Smooth muscle cell (in vitro differentiated cells): ENCODE data around the gene RASD2. TPM values are rescaled to one million over a fixed set of nuclear protein-coding genes. Genes with fewer than 3 reads are reported as not detected.
A peak's percentile ranks its signal among the peaks of the same experiment; 100 is the strongest.

Source experiments
- DNase-seq: peaks from one replicate; lab custom pipeline; 2025; ENCODE audit not compliant: unreplicated experiment; lab: John Stamatoyannopoulos, UW
- H2AFZ ChIP-seq: fragments of 200-600 bp; sonication (generic); 2 replicates; pipeline ENCODE4 v1.6.0; 2016; ENCODE audit warnings: antibody characterized with exemption, low read depth, mild to moderate bottlenecking
- H3F3A ChIP-seq: fragments of 200-600 bp; sonication (generic); 2 replicates; pipeline ENCODE4 v1.6.0; 2017; ENCODE audit warnings: antibody characterized with exemption, low read depth
- H3K27ac ChIP-seq: fragments of 200-600 bp; sonication (generic); 2 replicates; pipeline ENCODE4 v1.5.1; 2016; ENCODE audit warnings: low read depth, mild to moderate bottlenecking
- H3K27me3 ChIP-seq: fragments of 200-600 bp; sonication (generic); 2 replicates; pipeline ENCODE4 v1.6.1; 2016; ENCODE audit warnings: low read depth, mild to moderate bottlenecking
- H3K36me3 ChIP-seq: fragments of 200-600 bp; sonication (generic); 2 replicates; pipeline ENCODE4 v1.5.1; 2016; ENCODE audit warnings: low read depth
- H3K4me1 ChIP-seq: fragments of 200-600 bp; sonication (generic); 2 replicates; pipeline ENCODE4 v1.5.1; 2016; ENCODE audit warnings: low read depth
- H3K4me2 ChIP-seq: fragments of 200-600 bp; sonication (generic); 2 replicates; pipeline ENCODE4 v1.6.0; 2016; ENCODE audit warnings: mild to moderate bottlenecking
- H3K4me3 ChIP-seq: fragments of 200-600 bp; sonication (generic); 2 replicates; pipeline ENCODE4 v1.5.1; 2016; ENCODE audit warnings: mild to moderate bottlenecking
- H3K79me2 ChIP-seq: fragments of 200-600 bp; sonication (generic); 2 replicates; pipeline ENCODE4 v1.6.0; 2016; ENCODE audit warnings: low read depth, mild to moderate bottlenecking
- H3K9ac ChIP-seq: fragments of 200-600 bp; sonication (generic); 2 replicates; pipeline ENCODE4 v1.6.0; 2016; ENCODE audit warnings: low read depth
- H3K9me3 ChIP-seq: fragments of 200-600 bp; sonication (generic); replicated peaks from 2 replicates; pipeline ENCODE4 v1.5.1; 2016; ENCODE audit warnings: low read depth
- H4K20me1 ChIP-seq: fragments of 200-600 bp; sonication (generic); 2 replicates; pipeline ENCODE4 v1.6.0; 2016; ENCODE audit warnings: low read depth
- WGBS: methylation state at CpG from one replicate; pipeline ENCODE4 v1.1.7; 2016; ENCODE audit warnings: low lambda C conversion rate; 5-methylcytosine and 5-hydroxymethylcytosine counted together
- polyA plus RNA-seq: library from polyadenylated mRNA; unstranded; fragments of >200 nt; fragmentation: Nextera tagmentation; extraction: Ambion mirVana; gene quantifications from 2 replicates; pipeline ENCODE4 v1.2.1, GENCODE V29; 2016
- total RNA-seq: library from RNA; depleted of rRNA; stranded (reverse); fragments of >200 nt; gene quantifications from 2 replicates; pipeline ENCODE4 v1.2.3, GENCODE V29; 2014
- TF ChIP-seq, protein P1 (sequence below): fragments of 200-600 bp; sonication (generic); IDR thresholded peaks from 2 replicates; pipeline ENCODE4 v1.5.1; 2017; ENCODE audit warnings: borderline replicate concordance, mild to moderate bottlenecking, antibody characterized with exemption; ENCODE audit not compliant: insufficient read depth, poor library complexity, severe bottlenecking

The RASD2 gene
- total and polyA plus RNA-seq, 2 experiments from 2014 or later = 0.27 TPM; not detected in 1

DNA sequence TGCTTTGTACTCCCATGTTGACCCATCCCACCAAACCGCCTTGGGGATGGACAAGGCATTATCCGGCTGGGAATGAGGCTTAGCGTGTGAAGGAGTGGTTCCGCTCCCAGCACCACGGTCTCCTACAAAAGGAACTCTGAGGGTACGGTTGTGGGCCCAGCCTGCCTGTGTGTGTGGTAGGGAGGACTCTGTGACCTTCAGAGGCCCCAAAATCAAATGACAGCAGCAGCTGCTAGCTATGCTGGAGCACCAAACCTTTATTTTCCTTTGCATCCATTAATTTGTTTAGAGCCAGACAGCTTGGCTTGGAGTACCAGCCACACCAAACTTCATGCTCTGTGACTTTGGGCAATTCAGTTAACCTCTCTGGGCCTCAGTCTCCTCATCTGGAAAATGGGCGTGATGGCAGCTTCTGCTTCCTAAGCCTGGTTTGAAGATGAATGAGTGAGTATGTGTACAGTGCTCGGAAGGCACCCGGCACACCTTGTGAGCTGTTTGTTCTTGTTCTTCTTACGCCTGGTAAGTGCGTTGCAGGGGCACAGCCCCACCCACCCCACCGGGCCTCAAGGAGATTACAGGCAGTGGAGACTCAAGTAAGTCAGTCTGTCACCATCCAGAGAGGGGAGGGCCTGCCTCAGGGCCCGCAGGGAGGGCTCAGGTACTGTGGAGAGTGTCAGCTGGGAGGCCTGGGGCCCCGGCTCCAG lies 51.2 kb downstream of the RASD2 start:
- no peaks in the 10 kb centered on the region for H3K9me3 ChIP-seq
- no peak overlapping the region for H2AFZ ChIP-seq
- no peak overlapping the region for H3K4me3 ChIP-seq
- DNase-seq = no peak
- no peak overlapping the region for H3K9ac ChIP-seq
- H3K27ac ChIP-seq = no peak overlapping the region
- H3K36me3 ChIP-seq = no peaks in the 10 kb centered on the region
- TF ChIP-seq, protein P1, sequence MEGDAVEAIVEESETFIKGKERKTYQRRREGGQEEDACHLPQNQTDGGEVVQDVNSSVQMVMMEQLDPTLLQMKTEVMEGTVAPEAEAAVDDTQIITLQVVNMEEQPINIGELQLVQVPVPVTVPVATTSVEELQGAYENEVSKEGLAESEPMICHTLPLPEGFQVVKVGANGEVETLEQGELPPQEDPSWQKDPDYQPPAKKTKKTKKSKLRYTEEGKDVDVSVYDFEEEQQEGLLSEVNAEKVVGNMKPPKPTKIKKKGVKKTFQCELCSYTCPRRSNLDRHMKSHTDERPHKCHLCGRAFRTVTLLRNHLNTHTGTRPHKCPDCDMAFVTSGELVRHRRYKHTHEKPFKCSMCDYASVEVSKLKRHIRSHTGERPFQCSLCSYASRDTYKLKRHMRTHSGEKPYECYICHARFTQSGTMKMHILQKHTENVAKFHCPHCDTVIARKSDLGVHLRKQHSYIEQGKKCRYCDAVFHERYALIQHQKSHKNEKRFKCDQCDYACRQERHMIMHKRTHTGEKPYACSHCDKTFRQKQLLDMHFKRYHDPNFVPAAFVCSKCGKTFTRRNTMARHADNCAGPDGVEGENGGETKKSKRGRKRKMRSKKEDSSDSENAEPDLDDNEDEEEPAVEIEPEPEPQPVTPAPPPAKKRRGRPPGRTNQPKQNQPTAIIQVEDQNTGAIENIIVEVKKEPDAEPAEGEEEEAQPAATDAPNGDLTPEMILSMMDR = no peak
- no peaks in the 10 kb centered on the region for H4K20me1 ChIP-seq
- H3K79me2 ChIP-seq = no peaks in the 10 kb centered on the region
- H3F3A ChIP-seq = peaks cover 13% of the 10 kb centered on the region
- H3K4me1 ChIP-seq = no peaks in the 10 kb centered on the region
- H3K4me2 ChIP-seq = no peak overlapping the region
- WGBS = 93% methylated on average over 14 of the region's 14 CpGs
- H3K27me3 ChIP-seq = no peaks in the 10 kb centered on the region

GRCh38 chr22:35592418-35592967 lies 51.9 kb downstream of the RASD2 start:
- Histone ChIP-seq H3K27me3 (no peaks in the 10 kb centered on the region), H3K27ac (no peak overlapping the region), H3K9ac (no peak overlapping the region), H3K4me2 (no peak overlapping the region), H3K4me3 (no peak overlapping the region), H3K9me3 (no peaks in the 10 kb centered on the region), H3K79me2 (no peaks in the 10 kb centered on the region), H3K4me1 (no peaks in the 10 kb centered on the region), H2AFZ (peak overlapping the region; percentile 36), H3K36me3 (no peaks in the 10 kb centered on the region), H3F3A (peaks cover 13% of the 10 kb centered on the region), H4K20me1 (no peaks in the 10 kb centered on the region)
- TF ChIP-seq, protein P1 = no peak
- no peak for DNase-seq
- WGBS = 76% methylated on average over 4 of the region's 4 CpGs

GRCh38 chr22:35593071-35593890 lies 52.6 kb downstream of the RASD2 start:
- no peak overlapping the region for H3K4me3 ChIP-seq
- H3F3A ChIP-seq = peaks cover 13% of the 10 kb centered on the region
- WGBS = 31% methylated on average over 3 of the region's 3 CpGs
- H3K9me3 ChIP-seq = no peaks in the 10 kb centered on the region
- peak overlapping the region; percentile 36 for H2AFZ ChIP-seq
- H4K20me1 ChIP-seq = no peaks in the 10 kb centered on the region
- no peaks in the 10 kb centered on the region for H3K27me3 ChIP-seq
- no peaks in the 10 kb centered on the region for H3K36me3 ChIP-seq
- no peak overlapping the region for H3K27ac ChIP-seq
- no peaks in the 10 kb centered on the region for H3K79me2 ChIP-seq
- no peak for DNase-seq
- no peak overlapping the region for H3K4me2 ChIP-seq
- no peak overlapping the region for H3K9ac ChIP-seq
- TF ChIP-seq, protein P1 = no peak
- H3K4me1 ChIP-seq = no peaks in the 10 kb centered on the region
